PC-3 (cell line): ENCODE data around the gene CISD1. TPM values are rescaled to one million over a fixed set of nuclear protein-coding genes. Genes with fewer than 3 reads are reported as not detected.

ENCODE experiments used
- ATAC-seq: fragments of 200-7000 bp; cut with Tn5 transposase; 2 replicates; pipeline ENCODE4 v1.9.1; 2020; ENCODE audit warnings: mild to moderate bottlenecking, moderate library complexity
- BruUV-seq: library from RNA; stranded (reverse); fragments of 400-500 nt; replicated peaks from 2 replicates; lab custom pipeline; 2021; lab: Mats Ljungman, UMichigan
- CTCF ChIA-PET: fragments of 300-600 bp; sonication (Branson Sonifier 250); formaldehyde crosslinking; loops from one replicate; lab custom pipeline; 2022; ENCODE audit warnings: antibody characterized with exemption; lab: Charles Lee
- POLR2A ChIA-PET: fragments of 300-600 bp; sonication (Branson Sonifier 250); formaldehyde crosslinking; loops from one replicate; lab custom pipeline; 2022; ENCODE audit warnings: antibody characterized with exemption; ENCODE audit not compliant: unreplicated experiment; lab: Charles Lee
- DNase-seq: peaks from one replicate; pipeline ENCODE4 v3.0.0-alpha.2; 2015
- H2AFZ ChIP-seq: fragments of 300-600 bp; sonication (generic); 2 replicates; pipeline ENCODE4 v1.6.0; 2016; ENCODE audit warnings: antibody characterized with exemption, low read length
- H3F3A ChIP-seq: fragments of 300-600 bp; sonication (generic); one replicate; pipeline ENCODE4 v1.6.0; 2017; ENCODE audit warnings: antibody characterized with exemption, low read length, control low read depth, mild to moderate bottlenecking; ENCODE audit not compliant: unreplicated experiment
- H3K27ac ChIP-seq: fragments of 300-600 bp; sonication (generic); 2 replicates; pipeline ENCODE4 v1.5.1; 2016; ENCODE audit warnings: mild to moderate bottlenecking, low read length
- H3K27me3 ChIP-seq: fragments of 300-600 bp; sonication (generic); 2 replicates; pipeline ENCODE4 v1.6.1; 2016; ENCODE audit warnings: low read length, mixed read lengths
- H3K36me3 ChIP-seq: fragments of 300-600 bp; sonication (generic); 2 replicates; pipeline ENCODE4 v1.6.1; 2016; ENCODE audit warnings: low read depth, mixed run types, low read length, mixed read lengths
- H3K4me1 ChIP-seq: fragments of 300-600 bp; sonication (generic); 2 replicates; pipeline ENCODE4 v1.5.1; 2016; ENCODE audit warnings: low read length; ENCODE audit not compliant: insufficient read depth
- H3K4me2 ChIP-seq: fragments of 300-600 bp; sonication (generic); 2 replicates; pipeline ENCODE4 v1.6.0; 2016; ENCODE audit warnings: low read length
- H3K4me3 ChIP-seq: fragments of 300-600 bp; sonication (generic); 2 replicates; pipeline ENCODE4 v1.5.1; 2016; ENCODE audit warnings: mild to moderate bottlenecking, low read length, mixed read lengths
- H3K79me2 ChIP-seq: fragments of 300-600 bp; sonication (generic); 2 replicates; pipeline ENCODE4 v1.6.1; 2017; ENCODE audit warnings: low read length, mixed read lengths
- H3K9ac ChIP-seq: fragments of 300-600 bp; sonication (generic); 2 replicates; pipeline ENCODE4 v1.6.0; 2016; ENCODE audit warnings: mild to moderate bottlenecking, low read length
- H3K9me2 ChIP-seq: fragments of 300-600 bp; sonication (generic); replicated peaks from 2 replicates; pipeline ENCODE4 v1.6.1; 2016; ENCODE audit warnings: mixed run types, low read length, mixed read lengths
- H3K9me3 ChIP-seq: fragments of 300-600 bp; sonication (generic); 2 replicates; pipeline ENCODE4 v1.6.1; 2016; ENCODE audit warnings: low read length, mixed read lengths
- H4K20me1 ChIP-seq: fragments of 300-600 bp; sonication (generic); 2 replicates; pipeline ENCODE4 v1.6.1; 2016; ENCODE audit warnings: low read length, mixed read lengths
- CTCF ChIP-seq: fragments of 300-600 bp; sonication (generic); conservative IDR thresholded peaks from 2 replicates; pipeline ENCODE4 v1.5.1; 2017; ENCODE audit warnings: antibody characterized with exemption, low read depth, mild to moderate bottlenecking, low read length
- EZH2 ChIP-seq: fragments of 300-600 bp; sonication (generic); IDR thresholded peaks from one replicate; pipeline ENCODE4 v1.6.1; 2017; ENCODE audit warnings: antibody characterized with exemption, mild to moderate bottlenecking, low read length; ENCODE audit not compliant: unreplicated experiment
- EZH2phosphoT487 ChIP-seq: fragments of 300-600 bp; sonication (generic); IDR thresholded peaks from 2 replicates; pipeline ENCODE4 v1.6.1; 2018; ENCODE audit warnings: mild to moderate bottlenecking, antibody characterized with exemption, low read length, borderline replicate concordance
- intact Hi-C: fragments of 100-400 bp; cut with micrococcal nuclease; formaldehyde crosslinking; loops from 2 replicates; pipeline ENCODE4 v1.9.0; 2023
- total RNA-seq: library from RNA; depleted of rRNA; stranded (reverse); fragments of >200 nt; gene quantifications from 2 replicates; pipeline ENCODE4 v1.2.3, GENCODE V29; 2014

The CISD1 gene
- total RNA-seq, 1 experiment from 2014 or later, result 68.8 TPM

DNA sequence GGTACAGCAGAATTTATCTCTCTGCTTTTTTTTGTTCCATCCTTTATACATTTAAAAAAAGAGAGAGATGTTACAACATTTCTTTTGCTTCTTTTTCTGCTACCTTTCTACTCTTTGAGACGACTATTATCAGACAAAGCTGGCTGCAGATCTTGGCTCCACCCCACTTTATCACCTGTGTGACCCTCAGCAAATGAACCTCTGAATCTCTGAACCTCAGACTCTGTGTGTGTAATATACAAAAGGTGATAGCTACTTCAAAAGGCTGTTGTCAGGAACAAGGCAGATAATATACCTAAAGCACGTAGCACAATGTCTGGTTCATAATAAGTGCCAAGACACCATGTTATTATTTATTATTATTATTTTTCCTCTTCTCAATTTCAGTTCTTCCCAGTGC lies 33.3 kb downstream of the CISD1 start:
- POLR2A ChIA-PET, result interaction anchor here (0.6 kb wide), 1 partner anchor 10 kb away, joined by 4 read pairs; no protein-coding TSS in a partner anchor
- H3K4me2 ChIP-seq, result no peak overlapping the region
- no peak overlapping the region for H3K27ac ChIP-seq
- H2AFZ ChIP-seq, result no peak overlapping the region
- DNase-seq (no peak), ATAC-seq (no peak)
- no peak overlapping the region for H3K9ac ChIP-seq
- no peaks in the 10 kb centered on the region for H3K9me3 ChIP-seq
- no peaks in the 10 kb centered on the region for H3K36me3 ChIP-seq
- 0 out of 2 replicates have a peak, but pooled peaks cover 7% of the 10 kb centered on the region for H3K27me3 ChIP-seq
- intact Hi-C loops, result loop anchor here (5.0 kb wide), 1 partner anchor 230 kb away; no protein-coding TSS in a partner anchor
- CTCF ChIA-PET, result no interaction called here
- TF ChIP-seq CTCF (no peak), EZH2 (no peak), EZH2phosphoT487 (no peak)
- no peaks in the 10 kb centered on the region for H3K9me2 ChIP-seq
- H3K79me2 ChIP-seq, result no peaks in the 10 kb centered on the region
- no peaks in the 10 kb centered on the region for H4K20me1 ChIP-seq
- H3F3A ChIP-seq, result no peaks in the 10 kb centered on the region
- no peak overlapping the region for H3K4me3 ChIP-seq
- no TSS peak for BruUV-seq
- no peaks in the 10 kb centered on the region for H3K4me1 ChIP-seq

GRCh38 chr10:58304099-58304633 lies 35.2 kb downstream of the CISD1 start:
- POLR2A ChIA-PET, result no interaction called here
- ATAC-seq (peak; percentile 51), DNase-seq (peak; percentile 22)

More at GRCh38 chr10:58304099-58304633, 35.2 kb downstream of the CISD1 start:
- no peak overlapping the region for H3K4me3 ChIP-seq
- no peak overlapping the region for H2AFZ ChIP-seq
- no TSS peak for BruUV-seq
- no peaks in the 10 kb centered on the region for H4K20me1 ChIP-seq
- H3K27me3 ChIP-seq, result peaks cover 19% of the 10 kb centered on the region; the same call in 1 of the 2 replicates
- H3K4me2 ChIP-seq, result no peak overlapping the region
- no peak overlapping the region for H3K9ac ChIP-seq
- no peak for TF ChIP-seq EZH2
- no peak for TF ChIP-seq CTCF
- TF ChIP-seq EZH2phosphoT487, result no peak
- H3K27ac ChIP-seq, result no peak overlapping the region
- H3K9me2 ChIP-seq, result no peaks in the 10 kb centered on the region
- no peaks in the 10 kb centered on the region for H3K4me1 ChIP-seq
- CTCF ChIA-PET, result no interaction called here
- no peaks in the 10 kb centered on the region for H3F3A ChIP-seq
- intact Hi-C loops, result loop anchor here (5.0 kb wide), 1 partner anchor 228 kb away; no protein-coding TSS in a partner anchor
- no peaks in the 10 kb centered on the region for H3K9me3 ChIP-seq
- no peaks in the 10 kb centered on the region for H3K36me3 ChIP-seq
- H3K79me2 ChIP-seq, result no peaks in the 10 kb centered on the region
